Osteocyte (in vitro differentiated cells): Measurements from ENCODE around the gene GJC3. TPM values are rescaled to one million over a fixed set of nuclear protein-coding genes. Genes with fewer than 3 reads are reported as not detected.
"Not testable (repeated sequence)": the region's sequence is repeated elsewhere in the genome, so short reads cannot be mapped to it uniquely, and the experiment has no call there.

Source experiments
- DNase-seq: peaks from one replicate; pipeline ENCODE4 v3.0.0; 2021; ENCODE audit warnings: mixed read lengths; ENCODE audit not compliant: unreplicated experiment; ENCODE audit errors: extremely low spot score
- H3K27ac Mint-ChIP-seq: one replicate; pipeline ENCODE4 v1.8.0; 2021; ENCODE audit warnings: mild to moderate bottlenecking, mixed read lengths; ENCODE audit not compliant: unreplicated experiment
- H3K27me3 Mint-ChIP-seq: one replicate; pipeline ENCODE4 v1.8.0; 2021; ENCODE audit warnings: mixed read lengths; ENCODE audit not compliant: unreplicated experiment
- H3K36me3 Mint-ChIP-seq: one replicate; pipeline ENCODE4 v1.8.0; 2021; ENCODE audit warnings: mixed read lengths; ENCODE audit not compliant: unreplicated experiment
- H3K4me1 Mint-ChIP-seq: one replicate; pipeline ENCODE4 v1.8.0; 2021; ENCODE audit warnings: mixed read lengths; ENCODE audit not compliant: unreplicated experiment
- H3K4me3 Mint-ChIP-seq: one replicate; pipeline ENCODE4 v1.8.0; 2021; ENCODE audit warnings: mild to moderate bottlenecking, moderate library complexity, mixed read lengths; ENCODE audit not compliant: unreplicated experiment
- H3K9me3 Mint-ChIP-seq: one replicate; pipeline ENCODE4 v1.8.0; 2021; ENCODE audit warnings: mixed read lengths; ENCODE audit not compliant: unreplicated experiment
- CTCF ChIP-seq: fragments of 200-600 bp; sonication (generic); IDR thresholded peaks from 2 replicates; pipeline ENCODE4 v1.5.0; 2021; ENCODE audit warnings: antibody characterized with exemption, mild to moderate bottlenecking, moderate library complexity
- total RNA-seq: library from RNA; stranded (reverse); gene quantifications from 2 replicates; pipeline ENCODE4 v1.2.1, GENCODE V29; 2021

The GJC3 gene
- total RNA-seq, 1 donor from 2014 or later, result not detected

GRCh38 chr7:99971242-99971641, 41.8 kb upstream of the GJC3 start:
- peaks cover 33% of the 10 kb centered on the region for H3K27me3 Mint-ChIP-seq
- H3K36me3 Mint-ChIP-seq, result no peaks in the 10 kb centered on the region
- no peak overlapping the region for H3K4me3 Mint-ChIP-seq
- H3K9me3 Mint-ChIP-seq, result no peaks in the 10 kb centered on the region
- H3K27ac Mint-ChIP-seq, result no peak overlapping the region
- no peaks in the 10 kb centered on the region for H3K4me1 Mint-ChIP-seq
- no peak for TF ChIP-seq CTCF
- DNase-seq, result no peak

GRCh38 chr7:99969813-99970212, 40.4 kb upstream of the GJC3 start:
- H3K27ac Mint-ChIP-seq, H3K36me3 Mint-ChIP-seq, H3K4me3 Mint-ChIP-seq, H3K9me3 Mint-ChIP-seq, DNase-seq, H3K4me1 Mint-ChIP-seq: not testable (repeated sequence)
- peaks cover 28% of the 10 kb centered on the region for H3K27me3 Mint-ChIP-seq

GRCh38 chr7:99969298-99969697, 39.9 kb upstream of the GJC3 start:
- no peaks in the 10 kb centered on the region for H3K4me1 Mint-ChIP-seq
- H3K36me3 Mint-ChIP-seq, result no peaks in the 10 kb centered on the region
- H3K27me3 Mint-ChIP-seq, result peaks cover 33% of the 10 kb centered on the region
- no peaks in the 10 kb centered on the region for H3K9me3 Mint-ChIP-seq
- H3K27ac Mint-ChIP-seq, result no peak overlapping the region
- DNase-seq, result no peak
- no peak for TF ChIP-seq CTCF
- H3K4me3 Mint-ChIP-seq, result no peak overlapping the region

GRCh38 chr7:99958564-99959227, 29.3 kb upstream of the GJC3 start:
- no peaks in the 10 kb centered on the region for H3K9me3 Mint-ChIP-seq
- peaks cover 49% of the 10 kb centered on the region for H3K27me3 Mint-ChIP-seq
- no peak overlapping the region for H3K27ac Mint-ChIP-seq
- no peaks in the 10 kb centered on the region for H3K4me1 Mint-ChIP-seq
- H3K4me3 Mint-ChIP-seq, result no peak overlapping the region
- no peak for TF ChIP-seq CTCF
- DNase-seq, result no peak
- no peaks in the 10 kb centered on the region for H3K36me3 Mint-ChIP-seq

GRCh38 chr7:99955247-99955646, 25.8 kb upstream of the GJC3 start:
- no peak overlapping the region for H3K4me3 Mint-ChIP-seq
- no peaks in the 10 kb centered on the region for H3K9me3 Mint-ChIP-seq
- TF ChIP-seq CTCF, result no peak
- H3K27me3 Mint-ChIP-seq, result peaks cover 31% of the 10 kb centered on the region
- DNase-seq, result no peak
- H3K4me1 Mint-ChIP-seq, result no peaks in the 10 kb centered on the region
- no peak overlapping the region for H3K27ac Mint-ChIP-seq
- no peaks in the 10 kb centered on the region for H3K36me3 Mint-ChIP-seq

- H3K27me3 Mint-ChIP-seq, result peaks cover 27% of the 10 kb centered on the region
- not testable (repeated sequence) for H3K4me1 Mint-ChIP-seq, H3K9me3 Mint-ChIP-seq, DNase-seq, H3K27ac Mint-ChIP-seq, H3K4me3 Mint-ChIP-seq, H3K36me3 Mint-ChIP-seq
Measured at GRCh38 chr7:99954643-99955042, 25.2 kb upstream of the GJC3 start.
